ENCODE measurements around the gene GPR141. TPM values are rescaled to one million over a fixed set of nuclear protein-coding genes. Genes with fewer than 3 reads are reported as not detected.

The GPR141 gene
- polyA plus RNA-seq, 1 of the 3 experiments (the other 2 are of a cell fraction): not detected

DNA sequence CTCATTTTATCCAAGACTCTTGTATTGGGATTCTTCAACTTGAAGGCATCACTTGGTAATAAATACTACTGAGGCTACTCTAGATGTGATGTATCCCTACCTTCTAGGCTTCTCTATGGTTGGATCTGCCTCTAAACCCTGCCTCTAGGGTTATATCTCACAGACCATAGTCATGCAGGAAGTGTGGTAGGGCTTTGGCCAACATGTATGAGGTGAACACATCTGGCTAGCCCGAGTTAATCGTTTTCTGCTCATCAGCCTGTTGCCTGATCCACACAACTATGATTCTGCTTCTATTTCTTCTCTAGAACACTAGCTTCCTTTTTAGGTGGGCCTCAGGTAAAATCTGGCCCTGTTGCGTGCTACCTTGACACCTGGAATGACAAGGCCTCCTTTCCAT lies 86.2 kb downstream of the GPR141 start:
- 28% methylated on average over 3 of the region's 3 CpGs for WGBS (ENCODE audit: low lambda C conversion rate)
- CTCF ChIA-PET: interaction anchor here (1.1 kb wide), 1 partner anchor 535 kb away, joined by 4 read pairs; no protein-coding TSS in a partner anchor

More for the DNA sequence above, 86.2 kb downstream of the GPR141 start:
- Histone ChIP-seq H3K9me2 (no peaks in the 10 kb centered on the region), H3K27me3 (ENCODE audit: insufficient read depth) (no peaks in the 10 kb centered on the region), H3K4me2 (no peak overlapping the region), H4K20me1 (ENCODE audit: insufficient read depth) (no peaks in the 10 kb centered on the region), H3K9ac (no peak overlapping the region), H2AFZ (ENCODE audit: low read depth) (no peak overlapping the region), H3K79me2 (ENCODE audit: insufficient read depth) (no peaks in the 10 kb centered on the region), H3F3A (replicated peaks; ENCODE audit: insufficient read depth) (no peaks in the 10 kb centered on the region), H3K9me3 (0 out of 2 replicates have a peak, but pooled peaks cover 4% of the 10 kb centered on the region), H3K4me3 (ENCODE audit: low read depth in 2 of 2, low read length in 1 of 2) (no peak overlapping the region), H3K27ac (ENCODE audit: low read depth in 2 of 2, low read length in 1 of 2) (no peak overlapping the region), H3K4me1 (ENCODE audit: control insufficient read depth in 1 of 2, insufficient read depth in 2 of 2, low read depth in 1 of 2, low read length in 1 of 2) (no peaks in the 10 kb centered on the region), H3K36me3 (replicated peaks in 1 of 2; ENCODE audit: control insufficient read depth in 1 of 2, insufficient read depth in 2 of 2, low read length in 1 of 2) (no peaks in the 10 kb centered on the region)
- TF ChIP-seq FOSL2 (IDR thresholded peaks at IDR 0.05; ENCODE audit: borderline replicate concordance, low read depth) (no peak), NRF1 (IDR thresholded peaks at IDR 0.05; ENCODE audit: low read depth, low read length) (no peak), TAF1 (IDR thresholded peaks at IDR 0.05; ENCODE audit: borderline replicate concordance, low read depth, low read length) (no peak), EZH2phosphoT487 (IDR thresholded peaks at IDR 0.05; ENCODE audit: borderline replicate concordance, low read depth) (no peak), MAX (IDR thresholded peaks at IDR 0.05; ENCODE audit: low read depth) (no peak), RXRA (IDR thresholded peaks at IDR 0.05; ENCODE audit: borderline replicate concordance, low read depth) (no peak), USF2 (IDR thresholded peaks at IDR 0.05; ENCODE audit: borderline replicate concordance, low read depth, low read length) (no peak), POLR2AphosphoS5 (IDR thresholded peaks at IDR 0.05; ENCODE audit: low read depth, low read length) (no peak), MEF2A (IDR thresholded peaks at IDR 0.05; ENCODE audit: borderline replicate concordance, low read depth) (no peak), IRF3 (IDR thresholded peaks at IDR 0.05; ENCODE audit: low read depth, low read length) (no peak), ELF1 (IDR thresholded peaks at IDR 0.05) (no peak)
- TF ChIP-seq, protein P1, sequence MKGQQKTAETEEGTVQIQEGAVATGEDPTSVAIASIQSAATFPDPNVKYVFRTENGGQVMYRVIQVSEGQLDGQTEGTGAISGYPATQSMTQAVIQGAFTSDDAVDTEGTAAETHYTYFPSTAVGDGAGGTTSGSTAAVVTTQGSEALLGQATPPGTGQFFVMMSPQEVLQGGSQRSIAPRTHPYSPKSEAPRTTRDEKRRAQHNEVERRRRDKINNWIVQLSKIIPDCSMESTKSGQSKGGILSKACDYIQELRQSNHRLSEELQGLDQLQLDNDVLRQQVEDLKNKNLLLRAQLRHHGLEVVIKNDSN (IDR thresholded peaks at IDR 0.05; ENCODE audit: borderline replicate concordance, low read depth): no peak
- TF ChIP-seq, protein P2, sequence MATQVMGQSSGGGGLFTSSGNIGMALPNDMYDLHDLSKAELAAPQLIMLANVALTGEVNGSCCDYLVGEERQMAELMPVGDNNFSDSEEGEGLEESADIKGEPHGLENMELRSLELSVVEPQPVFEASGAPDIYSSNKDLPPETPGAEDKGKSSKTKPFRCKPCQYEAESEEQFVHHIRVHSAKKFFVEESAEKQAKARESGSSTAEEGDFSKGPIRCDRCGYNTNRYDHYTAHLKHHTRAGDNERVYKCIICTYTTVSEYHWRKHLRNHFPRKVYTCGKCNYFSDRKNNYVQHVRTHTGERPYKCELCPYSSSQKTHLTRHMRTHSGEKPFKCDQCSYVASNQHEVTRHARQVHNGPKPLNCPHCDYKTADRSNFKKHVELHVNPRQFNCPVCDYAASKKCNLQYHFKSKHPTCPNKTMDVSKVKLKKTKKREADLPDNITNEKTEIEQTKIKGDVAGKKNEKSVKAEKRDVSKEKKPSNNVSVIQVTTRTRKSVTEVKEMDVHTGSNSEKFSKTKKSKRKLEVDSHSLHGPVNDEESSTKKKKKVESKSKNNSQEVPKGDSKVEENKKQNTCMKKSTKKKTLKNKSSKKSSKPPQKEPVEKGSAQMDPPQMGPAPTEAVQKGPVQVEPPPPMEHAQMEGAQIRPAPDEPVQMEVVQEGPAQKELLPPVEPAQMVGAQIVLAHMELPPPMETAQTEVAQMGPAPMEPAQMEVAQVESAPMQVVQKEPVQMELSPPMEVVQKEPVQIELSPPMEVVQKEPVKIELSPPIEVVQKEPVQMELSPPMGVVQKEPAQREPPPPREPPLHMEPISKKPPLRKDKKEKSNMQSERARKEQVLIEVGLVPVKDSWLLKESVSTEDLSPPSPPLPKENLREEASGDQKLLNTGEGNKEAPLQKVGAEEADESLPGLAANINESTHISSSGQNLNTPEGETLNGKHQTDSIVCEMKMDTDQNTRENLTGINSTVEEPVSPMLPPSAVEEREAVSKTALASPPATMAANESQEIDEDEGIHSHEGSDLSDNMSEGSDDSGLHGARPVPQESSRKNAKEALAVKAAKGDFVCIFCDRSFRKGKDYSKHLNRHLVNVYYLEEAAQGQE (IDR thresholded peaks at IDR 0.05; ENCODE audit: low read depth, low read length): no peak
- POLR2A ChIA-PET: no interaction called here
- no peak for DNase-seq
